ENCODE data around the gene ACAP2.
"Not testable (repeated sequence)": the region's sequence is repeated elsewhere in the genome, so short reads cannot be mapped to it uniquely, and the experiment has no call there.

Gene ACAP2

GRCh38 chr3:195442573-195443390 is at the start of gene ACAP2:
Gene ACAP2, minus strand, starts transcription at chr3:195443020. Its CDS starts 173 bp downstream, at chr3:195442847.
- H3K4me3 ChIP-seq (ENCODE audit: severe bottlenecking): peak within 1 kb of the TSS; percentile 84
- DNase-seq (ENCODE audit: low spot score): peak; percentile 99
- no peaks in the 10 kb centered on the region for H3K36me3 ChIP-seq (ENCODE audit: low read depth)
- H3K27ac ChIP-seq (ENCODE audit: poor library complexity, severe bottlenecking): peak within 1 kb of the TSS; percentile 76
- peaks cover 22% of the 10 kb centered on the region for H3K4me1 ChIP-seq (ENCODE audit: insufficient read depth, poor library complexity, severe bottlenecking)
- TF ChIP-seq CTCF (IDR thresholded peaks at IDR 0.05; ENCODE audit: poor library complexity, severe bottlenecking): peak; percentile 4
- H3K27me3 ChIP-seq (ENCODE audit: insufficient read depth, poor library complexity, severe bottlenecking): no peaks in the 10 kb centered on the region
- peak; percentile 91 for ATAC-seq (ENCODE audit: low read depth)
- H3K9me3 ChIP-seq (ENCODE audit: severe bottlenecking): no peaks in the 10 kb centered on the region

- TF ChIP-seq CTCF (IDR thresholded peaks at IDR 0.05; ENCODE audit: poor library complexity, severe bottlenecking): no peak
Observed at GRCh38 chr3:195475614-195476013, 32.8 kb upstream of the ACAP2 start.

GRCh38 chr3:195475116-195475515 is 32.3 kb upstream of the ACAP2 start:
- H3K9me3 ChIP-seq (ENCODE audit: severe bottlenecking); ATAC-seq (ENCODE audit: low read depth); H3K36me3 ChIP-seq (ENCODE audit: low read depth); H3K27ac ChIP-seq (ENCODE audit: poor library complexity, severe bottlenecking); H3K4me1 ChIP-seq (ENCODE audit: insufficient read depth, poor library complexity, severe bottlenecking); DNase-seq (ENCODE audit: low spot score); H3K4me3 ChIP-seq (ENCODE audit: severe bottlenecking): not testable (repeated sequence)
- H3K27me3 ChIP-seq (ENCODE audit: insufficient read depth, poor library complexity, severe bottlenecking): peaks cover 12% of the 10 kb centered on the region

More at GRCh38 chr3:195475614-195476013, 32.8 kb upstream of the ACAP2 start:
- Histone ChIP-seq H3K27ac (ENCODE audit: poor library complexity, severe bottlenecking) (no peak overlapping the region), H3K4me3 (ENCODE audit: severe bottlenecking) (no peak overlapping the region), H3K36me3 (ENCODE audit: low read depth) (no peaks in the 10 kb centered on the region), H3K4me1 (ENCODE audit: insufficient read depth, poor library complexity, severe bottlenecking) (no peaks in the 10 kb centered on the region), H3K9me3 (ENCODE audit: severe bottlenecking) (no peaks in the 10 kb centered on the region), H3K27me3 (ENCODE audit: insufficient read depth, poor library complexity, severe bottlenecking) (peaks cover 12% of the 10 kb centered on the region)
- ATAC-seq (ENCODE audit: low read depth): no peak
- no peak for DNase-seq (ENCODE audit: low spot score)

- ATAC-seq (ENCODE audit: low read depth) (no peak), DNase-seq (ENCODE audit: low spot score) (no peak)
- no peak for TF ChIP-seq CTCF (IDR thresholded peaks at IDR 0.05; ENCODE audit: poor library complexity, severe bottlenecking)
- H3K9me3 ChIP-seq (ENCODE audit: severe bottlenecking): no peaks in the 10 kb centered on the region
- H3K4me3 ChIP-seq (ENCODE audit: severe bottlenecking): no peak overlapping the region
- H3K27ac ChIP-seq (ENCODE audit: poor library complexity, severe bottlenecking): no peak overlapping the region
- H3K4me1 ChIP-seq (ENCODE audit: insufficient read depth, poor library complexity, severe bottlenecking): no peaks in the 10 kb centered on the region
- H3K27me3 ChIP-seq (ENCODE audit: insufficient read depth, poor library complexity, severe bottlenecking): no peaks in the 10 kb centered on the region
- no peaks in the 10 kb centered on the region for H3K36me3 ChIP-seq (ENCODE audit: low read depth)
Observed at GRCh38 chr3:195468841-195469240, 26.0 kb upstream of the ACAP2 start.

GRCh38 chr3:195468391-195468776 is 25.6 kb upstream of the ACAP2 start:
- H3K27ac ChIP-seq (ENCODE audit: poor library complexity, severe bottlenecking): no peak overlapping the region
- TF ChIP-seq CTCF (IDR thresholded peaks at IDR 0.05; ENCODE audit: poor library complexity, severe bottlenecking): no peak
- no peak for DNase-seq (ENCODE audit: low spot score)
- H3K27me3 ChIP-seq (ENCODE audit: insufficient read depth, poor library complexity, severe bottlenecking): no peaks in the 10 kb centered on the region
- no peaks in the 10 kb centered on the region for H3K36me3 ChIP-seq (ENCODE audit: low read depth)
- no peaks in the 10 kb centered on the region for H3K4me1 ChIP-seq (ENCODE audit: insufficient read depth, poor library complexity, severe bottlenecking)
- no peak for ATAC-seq (ENCODE audit: low read depth)
- H3K4me3 ChIP-seq (ENCODE audit: severe bottlenecking): no peak overlapping the region
- no peaks in the 10 kb centered on the region for H3K9me3 ChIP-seq (ENCODE audit: severe bottlenecking)

All from RWPE2 (cell line).